ENCODE data around the gene BAIAP2. TPM values are rescaled to one million over a fixed set of nuclear protein-coding genes. Genes with fewer than 3 reads are reported as not detected.

BAIAP2 gene
- total and polyA plus RNA-seq, 2 of the 13 experiments (the other 11 are each of a cell fraction or from before 2014, with no cell fraction given): 22.5 to 24.0 TPM

DNA sequence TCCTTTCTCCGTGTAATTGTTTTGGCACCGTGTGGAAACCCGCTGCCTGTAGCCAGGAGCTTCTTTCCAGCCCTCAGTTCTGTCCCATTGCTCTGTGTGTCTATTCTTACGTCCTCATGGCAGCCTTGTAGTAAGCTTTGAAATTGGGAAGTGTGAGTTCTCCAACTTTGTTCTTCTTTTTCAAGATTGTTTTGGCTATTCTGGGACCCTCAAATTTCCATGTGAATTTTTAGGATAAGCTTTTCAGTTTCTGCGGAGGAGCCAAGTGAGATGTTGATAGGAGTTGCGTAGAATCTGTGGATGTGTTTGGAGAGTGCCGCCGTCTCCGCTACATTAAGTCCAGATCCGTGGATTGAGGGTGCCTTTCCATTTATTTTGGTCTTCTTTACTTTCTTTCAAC is 28.1 kb upstream of the BAIAP2 start:
- CTCF ChIA-PET (ENCODE audit: low intra/inter-chr PET ratio, low total read pairs): no interaction called here

DNA sequence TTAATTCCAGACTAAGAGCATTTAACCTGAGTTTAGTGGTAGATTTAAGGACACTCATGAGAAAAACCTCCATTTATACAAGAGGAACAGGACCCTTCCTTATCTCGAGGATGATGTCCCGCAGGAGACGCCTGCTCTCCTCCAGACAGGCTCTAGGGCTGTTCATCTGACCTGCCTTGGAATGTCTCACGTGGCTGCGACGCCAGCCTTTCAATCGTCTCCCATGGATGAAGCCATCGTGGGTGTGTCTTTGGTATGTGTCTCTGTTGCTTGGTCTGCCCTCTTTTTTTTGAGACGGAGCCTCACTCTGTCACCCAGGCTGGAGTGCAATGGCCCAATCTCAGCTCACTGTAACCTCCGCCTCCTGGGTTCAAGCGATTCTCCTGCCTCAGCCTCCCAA is 26.8 kb upstream of the BAIAP2 start:
- FAIRE-seq (no peak), DNase-seq (ENCODE audit: low spot score) (no peak), ATAC-seq (no peak)
- Histone ChIP-seq H3K4me1 (ENCODE audit: insufficient read depth, low read length) (peaks cover 34% of the 10 kb centered on the region), H4K20me1 (ENCODE audit: insufficient read depth, low read length) (no peaks in the 10 kb centered on the region), H3K4me2 (ENCODE audit: low read depth, low read length) (no peak overlapping the region), H3K4me3 (replicated peaks in 1 of 3; ENCODE audit: insufficient read depth in 1 of 3, low read depth in 2 of 3, low read length in 3 of 3) (no peak overlapping the region), H3K36me3 (replicated peaks in 1 of 2; ENCODE audit: control insufficient read depth in 1 of 2, insufficient read depth in 2 of 2, low read length in 2 of 2) (no peaks in the 10 kb centered on the region), H3K79me2 (ENCODE audit: insufficient read depth, low read length) (no peaks in the 10 kb centered on the region), H3K9me3 (ENCODE audit: low read length) (peaks cover 9% of the 10 kb centered on the region), H3K27ac (ENCODE audit: extremely low read length, insufficient read depth, low read length) (no peak overlapping the region), H2AFZ (ENCODE audit: low read length) (no peak overlapping the region), H3K27me3 (ENCODE audit: control insufficient read depth in 1 of 2, insufficient read depth in 2 of 2, low read length in 2 of 2) (peaks cover 8 to 70% of the 10 kb centered on the region in 2 experiments; a peak in 4 of 5 replicates), H3K9ac (ENCODE audit: insufficient read depth, low read depth, low read length) (no peak overlapping the region)
- intact Hi-C loops (cut with micrococcal nuclease; ENCODE audit: unreplicated experiment) (no loop called here), in situ Hi-C loops (cut with HindIII; ENCODE audit: extremely low pct_ligation_motif_present, low pct_unique_long_range_greater_than_20kb) (no loop called here)
- ChIA-PET CTCF (ENCODE audit: low intra/inter-chr PET ratio, low total read pairs) (no interaction called here), POLR2A (interaction anchor here (1.4 kb wide), 1 partner anchor 21 kb away, joined by 3 read pairs; no protein-coding TSS in a partner anchor)
- no TSS peak for BruUV-seq (replicated peaks)
- 57% methylated on average over 11 of the region's 11 CpGs for WGBS (ENCODE audit: low lambda C conversion rate)
- no peak for TF ChIP-seq KLF9 (CRISPR knock-in tag; IDR thresholded peaks at IDR 0.05; ENCODE audit: low read depth)
- no peak for TF ChIP-seq ZC3H4 (CRISPR knock-in tag; IDR thresholded peaks at IDR 0.05; ENCODE audit: borderline replicate concordance)
- TF ChIP-seq ONECUT2 (CRISPR knock-in tag; IDR thresholded peaks at IDR 0.05): no peak
- TF ChIP-seq ZFX (CRISPR knock-in tag; IDR thresholded peaks at IDR 0.05; ENCODE audit: low read depth): no peak
- no peak for TF ChIP-seq FOXP1 (IDR thresholded peaks at IDR 0.05)
- TF ChIP-seq FOXP1 (CRISPR knock-in tag; IDR thresholded peaks at IDR 0.05): no peak
- TF ChIP-seq KDM1A (CRISPR knock-in tag; IDR thresholded peaks at IDR 0.05): no peak
- TF ChIP-seq, protein P1, sequence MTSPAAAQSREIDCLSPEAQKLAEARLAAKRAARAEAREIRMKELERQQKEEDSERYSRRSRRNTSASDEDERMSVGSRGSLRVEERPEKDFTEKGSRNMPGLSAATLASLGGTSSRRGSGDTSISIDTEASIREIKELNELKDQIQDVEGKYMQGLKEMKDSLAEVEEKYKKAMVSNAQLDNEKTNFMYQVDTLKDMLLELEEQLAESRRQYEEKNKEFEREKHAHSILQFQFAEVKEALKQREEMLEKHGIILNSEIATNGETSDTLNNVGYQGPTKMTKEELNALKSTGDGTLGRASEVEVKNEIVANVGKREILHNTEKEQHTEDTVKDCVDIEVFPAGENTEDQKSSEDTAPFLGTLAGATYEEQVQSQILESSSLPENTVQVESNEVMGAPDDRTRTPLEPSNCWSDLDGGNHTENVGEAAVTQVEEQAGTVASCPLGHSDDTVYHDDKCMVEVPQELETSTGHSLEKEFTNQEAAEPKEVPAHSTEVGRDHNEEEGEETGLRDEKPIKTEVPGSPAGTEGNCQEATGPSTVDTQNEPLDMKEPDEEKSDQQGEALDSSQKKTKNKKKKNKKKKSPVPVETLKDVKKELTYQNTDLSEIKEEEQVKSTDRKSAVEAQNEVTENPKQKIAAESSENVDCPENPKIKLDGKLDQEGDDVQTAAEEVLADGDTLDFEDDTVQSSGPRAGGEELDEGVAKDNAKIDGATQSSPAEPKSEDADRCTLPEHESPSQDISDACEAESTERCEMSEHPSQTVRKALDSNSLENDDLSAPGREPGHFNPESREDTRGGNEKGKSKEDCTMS (CRISPR knock-in tag; conservative IDR thresholded peaks at IDR 0.05): no peak
- no peak for TF ChIP-seq NFE2L1 (CRISPR knock-in tag; IDR thresholded peaks at IDR 0.05; ENCODE audit: borderline replicate concordance)
- TF ChIP-seq, protein P2, sequence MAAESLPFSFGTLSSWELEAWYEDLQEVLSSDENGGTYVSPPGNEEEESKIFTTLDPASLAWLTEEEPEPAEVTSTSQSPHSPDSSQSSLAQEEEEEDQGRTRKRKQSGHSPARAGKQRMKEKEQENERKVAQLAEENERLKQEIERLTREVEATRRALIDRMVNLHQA (CRISPR knock-in tag; IDR thresholded peaks at IDR 0.05): no peak
- no peak for TF ChIP-seq ZNF446 (CRISPR knock-in tag; IDR thresholded peaks at IDR 0.05)

More for the DNA sequence above, 28.1 kb upstream of the BAIAP2 start:
- TF ChIP-seq JUND (CRISPR knock-in tag; IDR thresholded peaks at IDR 0.05): no peak
- no peak for TF ChIP-seq PLRG1 (conservative IDR thresholded peaks at IDR 0.05)
- no peak for TF ChIP-seq EHMT2 (IDR thresholded peaks at IDR 0.05; ENCODE audit: borderline replicate concordance, low read depth, low read length)
- no peak for TF ChIP-seq RELA (CRISPR knock-in tag; IDR thresholded peaks at IDR 0.05)
- TF ChIP-seq ARNT (IDR thresholded peaks at IDR 0.05): no peak
- TF ChIP-seq, protein P3, sequence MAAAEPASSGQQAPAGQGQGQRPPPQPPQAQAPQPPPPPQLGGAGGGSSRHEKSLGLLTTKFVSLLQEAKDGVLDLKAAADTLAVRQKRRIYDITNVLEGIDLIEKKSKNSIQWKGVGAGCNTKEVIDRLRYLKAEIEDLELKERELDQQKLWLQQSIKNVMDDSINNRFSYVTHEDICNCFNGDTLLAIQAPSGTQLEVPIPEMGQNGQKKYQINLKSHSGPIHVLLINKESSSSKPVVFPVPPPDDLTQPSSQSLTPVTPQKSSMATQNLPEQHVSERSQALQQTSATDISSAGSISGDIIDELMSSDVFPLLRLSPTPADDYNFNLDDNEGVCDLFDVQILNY (CRISPR knock-in tag; conservative IDR thresholded peaks at IDR 0.05): no peak
- no peak for TF ChIP-seq NR2F1 (CRISPR knock-in tag; IDR thresholded peaks at IDR 0.05)
- TF ChIP-seq SOX6 (IDR thresholded peaks at IDR 0.05): no peak
- TF ChIP-seq SOX6 (CRISPR knock-in tag; IDR thresholded peaks at IDR 0.05): no peak
- TF ChIP-seq ZNF343 (CRISPR knock-in tag; IDR thresholded peaks at IDR 0.05): no peak
- TF ChIP-seq RBAK (CRISPR knock-in tag; IDR thresholded peaks at IDR 0.05): no peak
- no peak for TF ChIP-seq FIP1L1 (IDR thresholded peaks at IDR 0.05; ENCODE audit: borderline replicate concordance, insufficient read depth, low read depth, low read length)
- TF ChIP-seq, protein P4, sequence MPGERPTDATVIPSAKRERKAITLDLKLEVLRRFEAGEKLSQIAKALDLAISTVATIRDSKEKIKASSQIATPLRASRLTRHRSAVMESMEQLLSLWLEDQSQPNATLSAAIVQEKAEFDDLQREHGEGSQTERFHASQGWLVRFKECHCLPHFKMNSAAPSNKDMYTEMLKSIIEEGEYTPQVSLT (CRISPR knock-in tag; IDR thresholded peaks at IDR 0.05; ENCODE audit: borderline replicate concordance, low read depth): no peak
- no peak for TF ChIP-seq TEAD3 (CRISPR knock-in tag; optimal IDR thresholded peaks at IDR 0.05; ENCODE audit: borderline replicate concordance)
- no peak for TF ChIP-seq HNF4A (CRISPR knock-in tag; IDR thresholded peaks at IDR 0.05)
- TF ChIP-seq XBP1 (CRISPR knock-in tag; IDR thresholded peaks at IDR 0.05): no peak
- no peak overlapping the region for H2AFZ ChIP-seq (ENCODE audit: low read length)
- H3K4me2 ChIP-seq (ENCODE audit: low read depth, low read length): no peak overlapping the region
- H3K27ac ChIP-seq (ENCODE audit: extremely low read length, insufficient read depth, low read length): no peak overlapping the region
- H3K27me3 ChIP-seq (ENCODE audit: control insufficient read depth in 1 of 2, insufficient read depth in 2 of 2, low read length in 2 of 2): peaks cover 8 to 76% of the 10 kb centered on the region in 2 experiments; a peak in 4 of 5 replicates
- POLR2A ChIA-PET: no interaction called here
- no peak overlapping the region for H3K4me3 ChIP-seq (replicated peaks in 1 of 3; ENCODE audit: insufficient read depth in 1 of 3, low read depth in 2 of 3, low read length in 3 of 3)
- 60% methylated on average over 10 of the region's 10 CpGs for WGBS (ENCODE audit: low lambda C conversion rate)
- intact Hi-C loops (cut with micrococcal nuclease; ENCODE audit: unreplicated experiment) (no loop called here), in situ Hi-C loops (cut with HindIII; ENCODE audit: extremely low pct_ligation_motif_present, low pct_unique_long_range_greater_than_20kb) (no loop called here)
- H3K9me3 ChIP-seq (ENCODE audit: low read length): peaks cover 9% of the 10 kb centered on the region
- no peaks in the 10 kb centered on the region for H3K36me3 ChIP-seq (replicated peaks in 1 of 2; ENCODE audit: control insufficient read depth in 1 of 2, insufficient read depth in 2 of 2, low read length in 2 of 2)
- DNase-seq (ENCODE audit: low spot score) (no peak), ATAC-seq (no peak), FAIRE-seq (no peak)
- BruUV-seq (replicated peaks): no TSS peak
- H3K79me2 ChIP-seq (ENCODE audit: insufficient read depth, low read length): no peaks in the 10 kb centered on the region
- H4K20me1 ChIP-seq (ENCODE audit: insufficient read depth, low read length): no peaks in the 10 kb centered on the region
- no peak overlapping the region for H3K9ac ChIP-seq (ENCODE audit: insufficient read depth, low read depth, low read length)
- H3K4me1 ChIP-seq (ENCODE audit: insufficient read depth, low read length): peaks cover 31% of the 10 kb centered on the region
